Hematopoietic multipotent progenitor cell treated with erythropoietin and hydrocortisone succinate and interleukin-3 and kit ligand, for 8 days (in vitro differentiated cells): ENCODE data around the gene CCBE1.
"Not testable (repeated sequence)": the region's sequence is repeated elsewhere in the genome, so short reads cannot be mapped to it uniquely, and the experiment has no call there.

Experiments
- DNase-seq: peaks from one replicate; pipeline ENCODE4 v3.0.0-alpha.2; 2015

CCBE1 gene

GRCh38 chr18:59697236-59697932, at the start of gene CCBE1:
TSS of gene CCBE1 (minus strand) at chr18:59697423.
- peak; percentile 17 for DNase-seq

- no peak for DNase-seq
Measured at GRCh38 chr18:59744271-59744721, 47.1 kb upstream of the CCBE1 start.

- no peak for DNase-seq
Measured at GRCh38 chr18:59743566-59743965, 46.3 kb upstream of the CCBE1 start.

- DNase-seq = no peak
Measured at GRCh38 chr18:59742325-59743111, 45.3 kb upstream of the CCBE1 start.

GRCh38 chr18:59740141-59740540, 42.9 kb upstream of the CCBE1 start:
- no peak for DNase-seq

GRCh38 chr18:59737776-59738300, 40.6 kb upstream of the CCBE1 start:
- no peak for DNase-seq

GRCh38 chr18:59737335-59737734, 40.1 kb upstream of the CCBE1 start:
- not testable (repeated sequence) for DNase-seq

- no peak for DNase-seq
Measured at GRCh38 chr18:59736061-59736460, 38.8 kb upstream of the CCBE1 start.

- no peak for DNase-seq
Measured at GRCh38 chr18:59735269-59735860, 38.1 kb upstream of the CCBE1 start.

GRCh38 chr18:59733421-59733820, 36.2 kb upstream of the CCBE1 start:
- DNase-seq = no peak

- DNase-seq = no peak
Measured at GRCh38 chr18:59730896-59731295, 33.7 kb upstream of the CCBE1 start.

- DNase-seq = no peak
Measured at GRCh38 chr18:59729781-59730180, 32.6 kb upstream of the CCBE1 start.

GRCh38 chr18:59728816-59729215, 31.6 kb upstream of the CCBE1 start:
- no peak for DNase-seq

- DNase-seq = no peak
Measured at GRCh38 chr18:59725142-59725541, 27.9 kb upstream of the CCBE1 start.

GRCh38 chr18:59724103-59724502, 26.9 kb upstream of the CCBE1 start:
- no peak for DNase-seq

- DNase-seq = no peak
Measured at GRCh38 chr18:59721931-59722330, 24.7 kb upstream of the CCBE1 start.

GRCh38 chr18:59721211-59721610, 24.0 kb upstream of the CCBE1 start:
- no peak for DNase-seq

- DNase-seq = no peak
Measured at GRCh38 chr18:59719544-59720181, 22.4 kb upstream of the CCBE1 start.

- DNase-seq = no peak
Measured at GRCh38 chr18:59718464-59719157, 21.4 kb upstream of the CCBE1 start.

GRCh38 chr18:59718108-59718463, 20.9 kb upstream of the CCBE1 start:
- DNase-seq = no peak

GRCh38 chr18:59717291-59717690, 20.1 kb upstream of the CCBE1 start:
- no peak for DNase-seq

GRCh38 chr18:59715966-59716369, 18.7 kb upstream of the CCBE1 start:
- DNase-seq = no peak

- no peak for DNase-seq
Measured at GRCh38 chr18:59715445-59715844, 18.2 kb upstream of the CCBE1 start.
